Activated CD4-positive, alpha-beta memory T cell treated with anti-CD3 and anti-CD28 coated beads for 36 hours (primary cell): ENCODE measurements around the gene USP38. TPM values are rescaled to one million over a fixed set of nuclear protein-coding genes. Genes with fewer than 3 reads are reported as not detected.

Experiments used
- CTCF ChIA-PET: fragments of 350-600 bp; sonication (Branson Sonifier 250); formaldehyde crosslinking; loops from one replicate; lab custom pipeline; 2021; ENCODE audit warnings: antibody characterized with exemption, inconsistent platforms; lab: Charles Lee
- POLR2A ChIA-PET: fragments of 350-600 bp; sonication (Branson Sonifier 250); formaldehyde crosslinking; loops from one replicate; lab custom pipeline; 2021; ENCODE audit warnings: antibody characterized with exemption; lab: Charles Lee
- DNase-seq: peaks from one replicate; pipeline ENCODE4 v3.0.0-alpha.2; 2020
- H3K27ac Mint-ChIP-seq: one replicate; pipeline ENCODE4 v1.8.0; 2021; ENCODE audit warnings: mixed read lengths
- H3K27me3 Mint-ChIP-seq: one replicate; pipeline ENCODE4 v1.8.0; 2021; ENCODE audit warnings: mixed read lengths
- H3K36me3 Mint-ChIP-seq: one replicate; pipeline ENCODE4 v1.8.0; 2021; ENCODE audit warnings: mixed read lengths
- H3K4me1 Mint-ChIP-seq: one replicate; pipeline ENCODE4 v1.8.0; 2021; ENCODE audit warnings: low read depth, mixed read lengths
- H3K4me3 Mint-ChIP-seq: one replicate; pipeline ENCODE4 v1.8.0; 2021; ENCODE audit warnings: mild to moderate bottlenecking, mixed read lengths
- H3K9me3 Mint-ChIP-seq: one replicate; pipeline ENCODE4 v1.8.0; 2021; ENCODE audit warnings: mixed read lengths
- intact Hi-C: fragments of 100-400 bp; cut with micrococcal nuclease; formaldehyde crosslinking; loops from one replicate; pipeline ENCODE4 v1.15.1; 2023
- total RNA-seq, 2 experiments: library from RNA; stranded (reverse); gene quantifications; one replicate each; pipeline ENCODE4 v1.2.3, GENCODE V29; 2021

Gene USP38
- total RNA-seq, 2 experiments from 2014 or later: 21.7 to 22.0 TPM

- no peak for DNase-seq
- Mint-ChIP-seq H3K4me3 (peak overlapping the region; percentile 87), H3K4me1 (peaks cover 38% of the 10 kb centered on the region), H3K27me3 (no peaks in the 10 kb centered on the region), H3K9me3 (no peaks in the 10 kb centered on the region), H3K27ac (peak overlapping the region; percentile 94), H3K36me3 (peaks cover 36% of the 10 kb centered on the region)
- CTCF ChIA-PET: interaction anchor here (0.7 kb wide), 1 partner anchor 341 kb away, joined by 3 read pairs; no protein-coding TSS in a partner anchor
- intact Hi-C loops: loop anchor here (2.0 to 10.0 kb wide), 8 partner anchors 151 to 1989 kb away; partner anchors contain the start of genes GAB1 and IL15
- POLR2A ChIA-PET: interaction anchor here (0.8 to 1.0 kb wide), 2 partner anchors 328 to 329 kb away, joined by 3 to 4 read pairs; partner anchors contain the start of gene SMARCA5
These were observed 763 bp downstream of the USP38 start for GRCh38 chr4:143185253-143186107.

GRCh38 chr4:143186212-143186611 lies 1.5 kb downstream of the USP38 start:
- Mint-ChIP-seq H3K4me1 (peaks cover 45% of the 10 kb centered on the region), H3K36me3 (peaks cover 43% of the 10 kb centered on the region), H3K9me3 (no peaks in the 10 kb centered on the region), H3K27me3 (no peaks in the 10 kb centered on the region), H3K27ac (peak overlapping the region; percentile 94), H3K4me3 (peak overlapping the region; percentile 87)
- intact Hi-C loops: loop anchor here (2.0 to 10.0 kb wide), 5 partner anchors 151 to 1989 kb away; partner anchors contain the start of gene GAB1
- no peak for DNase-seq
- CTCF ChIA-PET: no interaction called here
- POLR2A ChIA-PET: no interaction called here

- intact Hi-C loops: loop anchor here (2.0 to 10.0 kb wide), 5 partner anchors 150 to 1988 kb away; partner anchors contain the start of gene GAB1
- DNase-seq: no peak
- peaks cover 45% of the 10 kb centered on the region for H3K36me3 Mint-ChIP-seq
- H3K4me1 Mint-ChIP-seq: peaks cover 47% of the 10 kb centered on the region
- POLR2A ChIA-PET: no interaction called here
- CTCF ChIA-PET: no interaction called here
- H3K27me3 Mint-ChIP-seq: no peaks in the 10 kb centered on the region
- peak overlapping the region; percentile 87 for H3K4me3 Mint-ChIP-seq
- peak overlapping the region; percentile 94 for H3K27ac Mint-ChIP-seq
- H3K9me3 Mint-ChIP-seq: no peaks in the 10 kb centered on the region
These were observed 1.9 kb downstream of the USP38 start for GRCh38 chr4:143186649-143187048.

GRCh38 chr4:143188136-143189088 lies 3.7 kb downstream of the USP38 start:
- no peaks in the 10 kb centered on the region for H3K9me3 Mint-ChIP-seq
- peak overlapping the region; percentile 87 for H3K4me3 Mint-ChIP-seq
- H3K27me3 Mint-ChIP-seq: no peaks in the 10 kb centered on the region
- peaks cover 52% of the 10 kb centered on the region for H3K36me3 Mint-ChIP-seq
- CTCF ChIA-PET: no interaction called here
- DNase-seq: no peak
- H3K4me1 Mint-ChIP-seq: peaks cover 47% of the 10 kb centered on the region
- H3K27ac Mint-ChIP-seq: peak overlapping the region; percentile 55
- POLR2A ChIA-PET: no interaction called here
- intact Hi-C loops: loop anchor here (2.0 to 10.0 kb wide), 5 partner anchors 476 to 1986 kb away; partner anchors contain the start of gene ZNF330

GRCh38 chr4:143189528-143189927 lies 4.8 kb downstream of the USP38 start:
- no peaks in the 10 kb centered on the region for H3K27me3 Mint-ChIP-seq
- H3K4me1 Mint-ChIP-seq: peaks cover 44% of the 10 kb centered on the region
- CTCF ChIA-PET: no interaction called here
- H3K36me3 Mint-ChIP-seq: peaks cover 50% of the 10 kb centered on the region
- no peak for DNase-seq
- H3K9me3 Mint-ChIP-seq: no peaks in the 10 kb centered on the region
- POLR2A ChIA-PET: no interaction called here
- intact Hi-C loops: loop anchor here (2.0 to 10.0 kb wide), 5 partner anchors 477 to 1985 kb away; partner anchors contain the start of gene ZNF330
- H3K4me3 Mint-ChIP-seq: peak overlapping the region; percentile 87
- peak overlapping the region; percentile 18 for H3K27ac Mint-ChIP-seq

- no peak for DNase-seq
- intact Hi-C loops: no loop called here
- no peaks in the 10 kb centered on the region for H3K27me3 Mint-ChIP-seq
- POLR2A ChIA-PET: no interaction called here
- no peaks in the 10 kb centered on the region for H3K9me3 Mint-ChIP-seq
- H3K4me3 Mint-ChIP-seq: no peak overlapping the region
- H3K27ac Mint-ChIP-seq: no peak overlapping the region
- peaks cover 17% of the 10 kb centered on the region for H3K4me1 Mint-ChIP-seq
- H3K36me3 Mint-ChIP-seq: peaks cover 56% of the 10 kb centered on the region
- CTCF ChIA-PET: no interaction called here
These were observed 10.9 kb downstream of the USP38 start for GRCh38 chr4:143195581-143195980.

- intact Hi-C loops: no loop called here
- H3K27me3 Mint-ChIP-seq: no peaks in the 10 kb centered on the region
- DNase-seq: no peak
These were observed 11.6 kb downstream of the USP38 start for GRCh38 chr4:143196323-143196722.

GRCh38 chr4:143199503-143199902 lies 14.8 kb downstream of the USP38 start:
- no peak for DNase-seq
- H3K9me3 Mint-ChIP-seq: no peaks in the 10 kb centered on the region
- H3K36me3 Mint-ChIP-seq: peaks cover 51% of the 10 kb centered on the region
- no peaks in the 10 kb centered on the region for H3K27me3 Mint-ChIP-seq
- POLR2A ChIA-PET: no interaction called here
- no peak overlapping the region for H3K4me3 Mint-ChIP-seq
- CTCF ChIA-PET: no interaction called here
- H3K27ac Mint-ChIP-seq: no peak overlapping the region
- intact Hi-C loops: no loop called here
- peaks cover 7% of the 10 kb centered on the region for H3K4me1 Mint-ChIP-seq

More at GRCh38 chr4:143196323-143196722, 11.6 kb downstream of the USP38 start:
- Mint-ChIP-seq H3K36me3 (peaks cover 53% of the 10 kb centered on the region), H3K4me1 (peaks cover 11% of the 10 kb centered on the region), H3K4me3 (no peak overlapping the region), H3K27ac (no peak overlapping the region), H3K9me3 (no peaks in the 10 kb centered on the region)
- POLR2A ChIA-PET: no interaction called here
- CTCF ChIA-PET: no interaction called here

GRCh38 chr4:143202824-143203223 lies 18.1 kb downstream of the USP38 start:
- H3K36me3 Mint-ChIP-seq: peaks cover 57% of the 10 kb centered on the region
- peaks cover 11% of the 10 kb centered on the region for H3K4me1 Mint-ChIP-seq
- ChIA-PET CTCF (no interaction called here), POLR2A (no interaction called here)
- no peak overlapping the region for H3K27ac Mint-ChIP-seq
- intact Hi-C loops: no loop called here
- no peaks in the 10 kb centered on the region for H3K9me3 Mint-ChIP-seq
- H3K27me3 Mint-ChIP-seq: no peaks in the 10 kb centered on the region
- DNase-seq: no peak
- no peak overlapping the region for H3K4me3 Mint-ChIP-seq

GRCh38 chr4:143203577-143203976 lies 18.9 kb downstream of the USP38 start:
- POLR2A ChIA-PET: no interaction called here
- CTCF ChIA-PET: no interaction called here
- Mint-ChIP-seq H3K27ac (no peak overlapping the region), H3K27me3 (no peaks in the 10 kb centered on the region), H3K4me1 (peaks cover 11% of the 10 kb centered on the region), H3K4me3 (no peak overlapping the region), H3K9me3 (no peaks in the 10 kb centered on the region), H3K36me3 (peaks cover 51% of the 10 kb centered on the region)
- DNase-seq: no peak
- intact Hi-C loops: no loop called here

GRCh38 chr4:143207555-143207954 lies 22.8 kb downstream of the USP38 start:
- DNase-seq: no peak
- peaks cover 37% of the 10 kb centered on the region for H3K36me3 Mint-ChIP-seq
- CTCF ChIA-PET: no interaction called here
- no peaks in the 10 kb centered on the region for H3K9me3 Mint-ChIP-seq
- H3K4me3 Mint-ChIP-seq: no peak overlapping the region
- no peak overlapping the region for H3K27ac Mint-ChIP-seq
- POLR2A ChIA-PET: no interaction called here
- H3K27me3 Mint-ChIP-seq: no peaks in the 10 kb centered on the region
- peaks cover 4% of the 10 kb centered on the region for H3K4me1 Mint-ChIP-seq
- intact Hi-C loops: no loop called here

GRCh38 chr4:143212566-143212965 lies 27.8 kb downstream of the USP38 start:
- Mint-ChIP-seq H3K27ac (no peak overlapping the region), H3K27me3 (no peaks in the 10 kb centered on the region), H3K36me3 (peaks cover 25% of the 10 kb centered on the region), H3K9me3 (no peaks in the 10 kb centered on the region), H3K4me1 (peaks cover 2% of the 10 kb centered on the region), H3K4me3 (no peak overlapping the region)
- DNase-seq: no peak
- ChIA-PET POLR2A (no interaction called here), CTCF (no interaction called here)
- intact Hi-C loops: no loop called here
